HepG2 (cell line): ENCODE data around the gene B4GALT2. TPM values are rescaled to one million over a fixed set of nuclear protein-coding genes. Genes with fewer than 3 reads are reported as not detected.

Experiments used
- ELF1 ChIP-seq: sonication (generic); formaldehyde crosslinking; IDR thresholded peaks from 2 replicates; pipeline ENCODE4 v1.4.0; 2020; ENCODE audit warnings: missing genetic modification reagents
- ETV5 ChIP-seq: IDR thresholded peaks from 2 replicates; pipeline ENCODE4 v1.6.1; 2018; ENCODE audit warnings: missing biosample characterization, missing genetic modification reagents, inconsistent platforms, borderline replicate concordance
- GATAD1 ChIP-seq: IDR thresholded peaks from 2 replicates; pipeline ENCODE4 v1.6.1; 2016; ENCODE audit warnings: missing genetic modification reagents, missing compliant biosample characterization
- KMT2A ChIP-seq: sonication (generic); formaldehyde crosslinking; IDR thresholded peaks from 2 replicates; pipeline ENCODE4 v1.4.0; 2020; ENCODE audit warnings: missing genetic modification reagents
- NFE2L1 ChIP-seq: sonication (generic); formaldehyde crosslinking; IDR thresholded peaks from 2 replicates; pipeline ENCODE4 v1.4.0; 2020; ENCODE audit warnings: missing genetic modification reagents, mild to moderate bottlenecking, borderline replicate concordance
- SMC3 ChIP-seq: IDR thresholded peaks from 2 replicates; pipeline ENCODE4 v1.6.1; 2011; ENCODE audit warnings: low read length, improper control_type of control experiment
- TAF15 ChIP-seq: fragments of 200-400 bp; formaldehyde crosslinking; IDR thresholded peaks from one replicate; pipeline ENCODE4 v1.6.1; 2018; ENCODE audit warnings: mild to moderate bottlenecking, low read depth, low read length; ENCODE audit not compliant: poor library complexity, severe bottlenecking
- U2AF1 ChIP-seq: fragments of 200-400 bp; formaldehyde crosslinking; optimal IDR thresholded peaks from 2 replicates; pipeline ENCODE3; 2017; ENCODE audit warnings: mild to moderate bottlenecking, low read depth, low read length
- ZBTB21 ChIP-seq: sonication (generic); formaldehyde crosslinking; IDR thresholded peaks from 2 replicates; pipeline ENCODE4 v1.4.0; 2020; ENCODE audit warnings: missing genetic modification reagents
- ZFAT ChIP-seq: sonication (generic); formaldehyde crosslinking; conservative IDR thresholded peaks from 2 replicates; pipeline ENCODE4 v1.8.1; 2023; ENCODE audit warnings: missing genetic modification reagents, inconsistent platforms
- ZNF724P ChIP-seq: sonication (generic); formaldehyde crosslinking; IDR thresholded peaks from 2 replicates; pipeline ENCODE4 v1.8.0; 2022; ENCODE audit warnings: missing genetic modification reagents, borderline replicate concordance
- ZSCAN21 ChIP-seq: sonication (generic); formaldehyde crosslinking; IDR thresholded peaks from 2 replicates; pipeline ENCODE4 v1.8.0; 2022; ENCODE audit warnings: mild to moderate bottlenecking, missing genetic modification reagents, moderate library complexity, borderline replicate concordance
- polyA plus RNA-seq, 8 experiments: library from polyadenylated mRNA; depleted of rRNA in 3 of 8; stranded (reverse) in 7 of 8; unstranded in 1 of 8; fragments of >200 nt; fragmentation: Illumina TruSeq in 4 of 8; extraction: Trizol in 4 of 8; gene quantifications; 2 replicates each; pipeline versions ENCODE4 v1.2.1 to v1.2.3, GENCODE V29; 2011 to 2016; ENCODE audit warnings: low read depth in 4 of 8, missing spikeins in 1 of 8, mixed read lengths in 1 of 8; ENCODE audit not compliant: insufficient read depth in 1 of 8
- total RNA-seq, 5 experiments: library from RNA; depleted of rRNA; stranded (reverse); fragments of >200 nt; fragmentation: Illumina TruSeq; extraction: Trizol; gene quantifications; 2 replicates each; pipeline ENCODE4 v1.2.3, GENCODE V29; 2016; ENCODE audit warnings: low read depth in 1 of 5
- TF ChIP-seq, protein P1 (sequence below): sonication (generic); formaldehyde crosslinking; IDR thresholded peaks from 2 replicates; pipeline ENCODE4 v1.4.0; 2020; ENCODE audit warnings: mild to moderate bottlenecking, missing genetic modification reagents
- TF ChIP-seq, protein P2 (sequence below): sonication (generic); formaldehyde crosslinking; IDR thresholded peaks from 2 replicates; pipeline ENCODE4 v1.4.0; 2020; ENCODE audit warnings: missing genetic modification reagents, borderline replicate concordance
- TF ChIP-seq, protein P3 (sequence below): sonication (generic); formaldehyde crosslinking; conservative IDR thresholded peaks from 2 replicates; pipeline ENCODE4 v1.8.0; 2022; ENCODE audit warnings: low read depth, missing genetic modification reagents
- TF ChIP-seq, protein P4 (sequence below): IDR thresholded peaks from 2 replicates; pipeline ENCODE4 v1.6.1; 2018; ENCODE audit warnings: missing genetic modification reagents, mild to moderate bottlenecking, missing compliant biosample characterization
- TF ChIP-seq, protein P5 (sequence below): fragments of 450-650 bp; IDR thresholded peaks from 2 replicates; pipeline ENCODE4 v1.6.1; 2017; ENCODE audit warnings: mild to moderate bottlenecking

B4GALT2 gene
- total and polyA plus RNA-seq, 2 of the 13 experiments (the other 11 are each of a cell fraction or from before 2014, with no cell fraction given), result 41.9 to 78.0 TPM

DNA sequence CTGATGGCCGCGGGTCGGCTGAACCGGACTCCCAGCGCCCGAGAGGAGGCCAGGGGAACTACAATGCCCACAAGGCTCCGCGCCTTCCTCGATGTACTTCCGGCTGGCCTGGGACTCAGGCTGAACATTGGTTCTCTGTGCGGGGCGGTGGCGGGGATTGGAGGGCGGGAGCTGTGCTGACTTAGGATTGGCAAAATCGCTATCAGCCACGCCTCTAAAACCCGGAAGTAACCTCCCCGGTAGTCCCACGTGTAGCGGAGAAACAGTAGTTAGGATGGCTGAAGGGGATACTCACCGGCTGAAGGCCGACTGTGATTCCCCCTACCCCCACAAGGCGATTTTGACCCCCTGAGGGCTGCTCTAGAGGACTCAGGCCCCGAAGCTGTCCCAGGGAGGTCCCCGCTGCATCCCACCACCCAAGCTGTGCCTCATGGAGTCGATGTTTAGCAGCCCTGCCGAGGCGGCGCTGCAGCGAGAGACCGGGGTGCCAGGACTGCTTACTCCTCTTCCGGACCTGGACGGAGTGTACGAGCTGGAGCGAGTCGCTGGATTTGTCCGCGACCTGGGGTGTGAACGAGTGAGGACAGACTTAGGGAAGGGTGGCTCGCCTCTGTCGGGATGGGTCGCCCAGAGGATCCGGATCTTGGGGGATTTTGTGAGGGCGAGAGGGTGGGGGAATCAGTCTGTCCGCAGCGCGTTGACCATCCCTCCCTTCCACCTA is 9.1 kb upstream of the B4GALT2 start, which contains the start of gene DPH2 (continued):
- TF ChIP-seq, protein P1, sequence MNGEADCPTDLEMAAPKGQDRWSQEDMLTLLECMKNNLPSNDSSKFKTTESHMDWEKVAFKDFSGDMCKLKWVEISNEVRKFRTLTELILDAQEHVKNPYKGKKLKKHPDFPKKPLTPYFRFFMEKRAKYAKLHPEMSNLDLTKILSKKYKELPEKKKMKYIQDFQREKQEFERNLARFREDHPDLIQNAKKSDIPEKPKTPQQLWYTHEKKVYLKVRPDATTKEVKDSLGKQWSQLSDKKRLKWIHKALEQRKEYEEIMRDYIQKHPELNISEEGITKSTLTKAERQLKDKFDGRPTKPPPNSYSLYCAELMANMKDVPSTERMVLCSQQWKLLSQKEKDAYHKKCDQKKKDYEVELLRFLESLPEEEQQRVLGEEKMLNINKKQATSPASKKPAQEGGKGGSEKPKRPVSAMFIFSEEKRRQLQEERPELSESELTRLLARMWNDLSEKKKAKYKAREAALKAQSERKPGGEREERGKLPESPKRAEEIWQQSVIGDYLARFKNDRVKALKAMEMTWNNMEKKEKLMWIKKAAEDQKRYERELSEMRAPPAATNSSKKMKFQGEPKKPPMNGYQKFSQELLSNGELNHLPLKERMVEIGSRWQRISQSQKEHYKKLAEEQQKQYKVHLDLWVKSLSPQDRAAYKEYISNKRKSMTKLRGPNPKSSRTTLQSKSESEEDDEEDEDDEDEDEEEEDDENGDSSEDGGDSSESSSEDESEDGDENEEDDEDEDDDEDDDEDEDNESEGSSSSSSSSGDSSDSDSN (CRISPR knock-in tag), result peak; percentile 26; the same call in 1 of the 2 replicates
- TF ChIP-seq ZFAT (no peak), ETV5 (0 out of 2 replicates have a peak, but pooled peaks have one; percentile 5), TAF15 (peak; percentile 4), ZSCAN21 (CRISPR knock-in tag) (no peak), U2AF1 (no peak), SMC3 (no peak), GATAD1 (peak; percentile 90), ZBTB21 (CRISPR knock-in tag) (no peak), NFE2L1 (no peak), KMT2A (0 out of 2 replicates have a peak, but pooled peaks have one; percentile 38), ZNF724P (CRISPR knock-in tag) (peak; percentile 45; the same call in 1 of the 2 replicates), ELF1 (CRISPR knock-in tag) (peak; percentile 86)
- TF ChIP-seq, protein P2, sequence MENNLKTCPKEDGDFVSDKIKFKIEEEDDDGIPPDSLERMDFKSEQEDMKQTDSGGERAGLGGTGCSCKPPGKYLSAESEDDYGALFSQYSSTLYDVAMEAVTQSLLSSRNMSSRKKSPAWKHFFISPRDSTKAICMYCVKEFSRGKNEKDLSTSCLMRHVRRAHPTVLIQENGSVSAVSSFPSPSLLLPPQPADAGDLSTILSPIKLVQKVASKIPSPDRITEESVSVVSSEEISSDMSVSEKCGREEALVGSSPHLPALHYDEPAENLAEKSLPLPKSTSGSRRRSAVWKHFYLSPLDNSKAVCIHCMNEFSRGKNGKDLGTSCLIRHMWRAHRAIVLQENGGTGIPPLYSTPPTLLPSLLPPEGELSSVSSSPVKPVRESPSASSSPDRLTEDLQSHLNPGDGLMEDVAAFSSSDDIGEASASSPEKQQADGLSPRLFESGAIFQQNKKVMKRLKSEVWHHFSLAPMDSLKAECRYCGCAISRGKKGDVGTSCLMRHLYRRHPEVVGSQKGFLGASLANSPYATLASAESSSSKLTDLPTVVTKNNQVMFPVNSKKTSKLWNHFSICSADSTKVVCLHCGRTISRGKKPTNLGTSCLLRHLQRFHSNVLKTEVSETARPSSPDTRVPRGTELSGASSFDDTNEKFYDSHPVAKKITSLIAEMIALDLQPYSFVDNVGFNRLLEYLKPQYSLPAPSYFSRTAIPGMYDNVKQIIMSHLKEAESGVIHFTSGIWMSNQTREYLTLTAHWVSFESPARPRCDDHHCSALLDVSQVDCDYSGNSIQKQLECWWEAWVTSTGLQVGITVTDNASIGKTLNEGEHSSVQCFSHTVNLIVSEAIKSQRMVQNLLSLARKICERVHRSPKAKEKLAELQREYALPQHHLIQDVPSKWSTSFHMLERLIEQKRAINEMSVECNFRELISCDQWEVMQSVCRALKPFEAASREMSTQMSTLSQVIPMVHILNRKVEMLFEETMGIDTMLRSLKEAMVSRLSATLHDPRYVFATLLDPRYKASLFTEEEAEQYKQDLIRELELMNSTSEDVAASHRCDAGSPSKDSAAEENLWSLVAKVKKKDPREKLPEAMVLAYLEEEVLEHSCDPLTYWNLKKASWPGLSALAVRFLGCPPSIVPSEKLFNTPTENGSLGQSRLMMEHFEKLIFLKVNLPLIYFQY (CRISPR knock-in tag), result no peak
- TF ChIP-seq, protein P3, sequence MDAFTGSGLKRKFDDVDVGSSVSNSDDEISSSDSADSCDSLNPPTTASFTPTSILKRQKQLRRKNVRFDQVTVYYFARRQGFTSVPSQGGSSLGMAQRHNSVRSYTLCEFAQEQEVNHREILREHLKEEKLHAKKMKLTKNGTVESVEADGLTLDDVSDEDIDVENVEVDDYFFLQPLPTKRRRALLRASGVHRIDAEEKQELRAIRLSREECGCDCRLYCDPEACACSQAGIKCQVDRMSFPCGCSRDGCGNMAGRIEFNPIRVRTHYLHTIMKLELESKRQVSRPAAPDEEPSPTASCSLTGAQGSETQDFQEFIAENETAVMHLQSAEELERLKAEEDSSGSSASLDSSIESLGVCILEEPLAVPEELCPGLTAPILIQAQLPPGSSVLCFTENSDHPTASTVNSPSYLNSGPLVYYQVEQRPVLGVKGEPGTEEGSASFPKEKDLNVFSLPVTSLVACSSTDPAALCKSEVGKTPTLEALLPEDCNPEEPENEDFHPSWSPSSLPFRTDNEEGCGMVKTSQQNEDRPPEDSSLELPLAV (CRISPR knock-in tag), result no peak
- TF ChIP-seq, protein P4, sequence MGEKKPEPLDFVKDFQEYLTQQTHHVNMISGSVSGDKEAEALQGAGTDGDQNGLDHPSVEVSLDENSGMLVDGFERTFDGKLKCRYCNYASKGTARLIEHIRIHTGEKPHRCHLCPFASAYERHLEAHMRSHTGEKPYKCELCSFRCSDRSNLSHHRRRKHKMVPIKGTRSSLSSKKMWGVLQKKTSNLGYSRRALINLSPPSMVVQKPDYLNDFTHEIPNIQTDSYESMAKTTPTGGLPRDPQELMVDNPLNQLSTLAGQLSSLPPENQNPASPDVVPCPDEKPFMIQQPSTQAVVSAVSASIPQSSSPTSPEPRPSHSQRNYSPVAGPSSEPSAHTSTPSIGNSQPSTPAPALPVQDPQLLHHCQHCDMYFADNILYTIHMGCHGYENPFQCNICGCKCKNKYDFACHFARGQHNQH (CRISPR knock-in tag), result no peak
- TF ChIP-seq, protein P5, sequence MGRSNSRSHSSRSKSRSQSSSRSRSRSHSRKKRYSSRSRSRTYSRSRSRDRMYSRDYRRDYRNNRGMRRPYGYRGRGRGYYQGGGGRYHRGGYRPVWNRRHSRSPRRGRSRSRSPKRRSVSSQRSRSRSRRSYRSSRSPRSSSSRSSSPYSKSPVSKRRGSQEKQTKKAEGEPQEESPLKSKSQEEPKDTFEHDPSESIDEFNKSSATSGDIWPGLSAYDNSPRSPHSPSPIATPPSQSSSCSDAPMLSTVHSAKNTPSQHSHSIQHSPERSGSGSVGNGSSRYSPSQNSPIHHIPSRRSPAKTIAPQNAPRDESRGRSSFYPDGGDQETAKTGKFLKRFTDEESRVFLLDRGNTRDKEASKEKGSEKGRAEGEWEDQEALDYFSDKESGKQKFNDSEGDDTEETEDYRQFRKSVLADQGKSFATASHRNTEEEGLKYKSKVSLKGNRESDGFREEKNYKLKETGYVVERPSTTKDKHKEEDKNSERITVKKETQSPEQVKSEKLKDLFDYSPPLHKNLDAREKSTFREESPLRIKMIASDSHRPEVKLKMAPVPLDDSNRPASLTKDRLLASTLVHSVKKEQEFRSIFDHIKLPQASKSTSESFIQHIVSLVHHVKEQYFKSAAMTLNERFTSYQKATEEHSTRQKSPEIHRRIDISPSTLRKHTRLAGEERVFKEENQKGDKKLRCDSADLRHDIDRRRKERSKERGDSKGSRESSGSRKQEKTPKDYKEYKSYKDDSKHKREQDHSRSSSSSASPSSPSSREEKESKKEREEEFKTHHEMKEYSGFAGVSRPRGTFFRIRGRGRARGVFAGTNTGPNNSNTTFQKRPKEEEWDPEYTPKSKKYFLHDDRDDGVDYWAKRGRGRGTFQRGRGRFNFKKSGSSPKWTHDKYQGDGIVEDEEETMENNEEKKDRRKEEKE, result no peak
